A549 treated with Mapracorat at 1 μM for 4 hours (cell line): ENCODE results near the gene SPATA17. TPM values are rescaled to one million over a fixed set of nuclear protein-coding genes. Genes with fewer than 3 reads are reported as not detected.

Experiments used
- total RNA-seq: library from RNA; stranded (reverse); fragments of 200-300 nt; extraction: Qiagen RNA extraction; gene quantifications from 5 replicates; pipeline ENCODE4 v1.2.3, GENCODE V29; 2022

Gene SPATA17, protein sequence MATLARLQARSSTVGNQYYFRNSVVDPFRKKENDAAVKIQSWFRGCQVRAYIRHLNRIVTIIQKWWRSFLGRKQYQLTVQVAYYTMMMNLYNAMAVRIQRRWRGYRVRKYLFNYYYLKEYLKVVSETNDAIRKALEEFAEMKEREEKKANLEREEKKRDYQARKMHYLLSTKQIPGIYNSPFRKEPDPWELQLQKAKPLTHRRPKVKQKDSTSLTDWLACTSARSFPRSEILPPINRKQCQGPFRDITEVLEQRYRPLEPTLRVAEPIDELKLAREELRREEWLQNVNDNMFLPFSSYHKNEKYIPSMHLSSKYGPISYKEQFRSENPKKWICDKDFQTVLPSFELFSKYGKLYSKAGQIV
- 1.4 to 3.2 TPM (median 2.4 TPM) in 5 replicates for total RNA-seq

GRCh38 chr1:217630711-217631591, at the start of gene SPATA17, which contains the start of gene GPATCH2:
SPATA17 (plus strand) TSS chr1:217631344; CDS start chr1:217631379, 35 bp downstream.
GPATCH2 (minus strand) TSS chr1:217631090; CDS start chr1:217630971, 119 bp downstream.

Other genes starting within 250 kb of the SPATA17 start
- 7.0 to 8.4 TPM (median 8.1 TPM) in 5 replicates for gene GPATCH2, start 254 bp upstream of the SPATA17 start, total RNA-seq